WTC11 (cell line): ENCODE data around the gene MCUB.

Experiments
- E2F4 ChIP-seq: sonication (generic); formaldehyde crosslinking; IDR thresholded peaks from 2 replicates; pipeline ENCODE4 v1.8.1; 2022; ENCODE audit warnings: low read depth, mild to moderate bottlenecking, moderate library complexity, missing genetic modification reagents, borderline replicate concordance
- FOXJ3 ChIP-seq: sonication (generic); formaldehyde crosslinking; IDR thresholded peaks from 2 replicates; pipeline ENCODE4 v1.9.0; 2021; ENCODE audit warnings: missing genetic modification reagents, mild to moderate bottlenecking, borderline replicate concordance
- FOXK1 ChIP-seq: sonication (generic); formaldehyde crosslinking; IDR thresholded peaks from 2 replicates; pipeline ENCODE4 v1.8.0; 2022; ENCODE audit warnings: mild to moderate bottlenecking, moderate library complexity, missing genetic modification reagents
- TF ChIP-seq, protein P1 (sequence below): fragments of 200-600 bp; IDR thresholded peaks from 2 replicates; pipeline ENCODE4 v1.8.0; 2022; ENCODE audit warnings: antibody characterized with exemption
- TF ChIP-seq, protein P2 (sequence below): sonication (generic); formaldehyde crosslinking; IDR thresholded peaks from 2 replicates; pipeline ENCODE4 v1.8.1; 2023; ENCODE audit warnings: mild to moderate bottlenecking, missing genetic modification reagents
- TF ChIP-seq, protein P3 (sequence below): sonication (generic); formaldehyde crosslinking; IDR thresholded peaks from 2 replicates; pipeline ENCODE4 v1.8.1; 2023; ENCODE audit warnings: mild to moderate bottlenecking, missing genetic modification reagents, moderate library complexity
- TF ChIP-seq, protein P4 (sequence below): sonication (generic); formaldehyde crosslinking; IDR thresholded peaks from 2 replicates; pipeline ENCODE4 v1.8.0; 2022; ENCODE audit warnings: mild to moderate bottlenecking, missing genetic modification reagents

GRCh38 chr4:109548655-109549054 lies 11.4 kb upstream of the MCUB start:
- TF ChIP-seq, protein P1, sequence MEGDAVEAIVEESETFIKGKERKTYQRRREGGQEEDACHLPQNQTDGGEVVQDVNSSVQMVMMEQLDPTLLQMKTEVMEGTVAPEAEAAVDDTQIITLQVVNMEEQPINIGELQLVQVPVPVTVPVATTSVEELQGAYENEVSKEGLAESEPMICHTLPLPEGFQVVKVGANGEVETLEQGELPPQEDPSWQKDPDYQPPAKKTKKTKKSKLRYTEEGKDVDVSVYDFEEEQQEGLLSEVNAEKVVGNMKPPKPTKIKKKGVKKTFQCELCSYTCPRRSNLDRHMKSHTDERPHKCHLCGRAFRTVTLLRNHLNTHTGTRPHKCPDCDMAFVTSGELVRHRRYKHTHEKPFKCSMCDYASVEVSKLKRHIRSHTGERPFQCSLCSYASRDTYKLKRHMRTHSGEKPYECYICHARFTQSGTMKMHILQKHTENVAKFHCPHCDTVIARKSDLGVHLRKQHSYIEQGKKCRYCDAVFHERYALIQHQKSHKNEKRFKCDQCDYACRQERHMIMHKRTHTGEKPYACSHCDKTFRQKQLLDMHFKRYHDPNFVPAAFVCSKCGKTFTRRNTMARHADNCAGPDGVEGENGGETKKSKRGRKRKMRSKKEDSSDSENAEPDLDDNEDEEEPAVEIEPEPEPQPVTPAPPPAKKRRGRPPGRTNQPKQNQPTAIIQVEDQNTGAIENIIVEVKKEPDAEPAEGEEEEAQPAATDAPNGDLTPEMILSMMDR: no peak
- TF ChIP-seq E2F4 (no peak), FOXK1 (no peak), FOXJ3 (no peak)
- TF ChIP-seq, protein P2, sequence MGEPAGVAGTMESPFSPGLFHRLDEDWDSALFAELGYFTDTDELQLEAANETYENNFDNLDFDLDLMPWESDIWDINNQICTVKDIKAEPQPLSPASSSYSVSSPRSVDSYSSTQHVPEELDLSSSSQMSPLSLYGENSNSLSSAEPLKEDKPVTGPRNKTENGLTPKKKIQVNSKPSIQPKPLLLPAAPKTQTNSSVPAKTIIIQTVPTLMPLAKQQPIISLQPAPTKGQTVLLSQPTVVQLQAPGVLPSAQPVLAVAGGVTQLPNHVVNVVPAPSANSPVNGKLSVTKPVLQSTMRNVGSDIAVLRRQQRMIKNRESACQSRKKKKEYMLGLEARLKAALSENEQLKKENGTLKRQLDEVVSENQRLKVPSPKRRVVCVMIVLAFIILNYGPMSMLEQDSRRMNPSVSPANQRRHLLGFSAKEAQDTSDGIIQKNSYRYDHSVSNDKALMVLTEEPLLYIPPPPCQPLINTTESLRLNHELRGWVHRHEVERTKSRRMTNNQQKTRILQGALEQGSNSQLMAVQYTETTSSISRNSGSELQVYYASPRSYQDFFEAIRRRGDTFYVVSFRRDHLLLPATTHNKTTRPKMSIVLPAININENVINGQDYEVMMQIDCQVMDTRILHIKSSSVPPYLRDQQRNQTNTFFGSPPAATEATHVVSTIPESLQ (CRISPR knock-in tag): no peak
- TF ChIP-seq, protein P3, sequence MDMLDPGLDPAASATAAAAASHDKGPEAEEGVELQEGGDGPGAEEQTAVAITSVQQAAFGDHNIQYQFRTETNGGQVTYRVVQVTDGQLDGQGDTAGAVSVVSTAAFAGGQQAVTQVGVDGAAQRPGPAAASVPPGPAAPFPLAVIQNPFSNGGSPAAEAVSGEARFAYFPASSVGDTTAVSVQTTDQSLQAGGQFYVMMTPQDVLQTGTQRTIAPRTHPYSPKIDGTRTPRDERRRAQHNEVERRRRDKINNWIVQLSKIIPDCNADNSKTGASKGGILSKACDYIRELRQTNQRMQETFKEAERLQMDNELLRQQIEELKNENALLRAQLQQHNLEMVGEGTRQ: no peak
- TF ChIP-seq, protein P4, sequence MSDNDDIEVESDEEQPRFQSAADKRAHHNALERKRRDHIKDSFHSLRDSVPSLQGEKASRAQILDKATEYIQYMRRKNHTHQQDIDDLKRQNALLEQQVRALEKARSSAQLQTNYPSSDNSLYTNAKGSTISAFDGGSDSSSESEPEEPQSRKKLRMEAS (CRISPR knock-in tag): no peak
